NCI-H1048 (cell line): ENCODE measurements around the gene SDCBP2.

Source experiments
- DNase-seq: peaks from one replicate; lab custom pipeline; 2025; lab: John Stamatoyannopoulos, UW

The SDCBP2 gene, protein sequence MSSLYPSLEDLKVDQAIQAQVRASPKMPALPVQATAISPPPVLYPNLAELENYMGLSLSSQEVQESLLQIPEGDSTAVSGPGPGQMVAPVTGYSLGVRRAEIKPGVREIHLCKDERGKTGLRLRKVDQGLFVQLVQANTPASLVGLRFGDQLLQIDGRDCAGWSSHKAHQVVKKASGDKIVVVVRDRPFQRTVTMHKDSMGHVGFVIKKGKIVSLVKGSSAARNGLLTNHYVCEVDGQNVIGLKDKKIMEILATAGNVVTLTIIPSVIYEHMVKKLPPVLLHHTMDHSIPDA

DNA sequence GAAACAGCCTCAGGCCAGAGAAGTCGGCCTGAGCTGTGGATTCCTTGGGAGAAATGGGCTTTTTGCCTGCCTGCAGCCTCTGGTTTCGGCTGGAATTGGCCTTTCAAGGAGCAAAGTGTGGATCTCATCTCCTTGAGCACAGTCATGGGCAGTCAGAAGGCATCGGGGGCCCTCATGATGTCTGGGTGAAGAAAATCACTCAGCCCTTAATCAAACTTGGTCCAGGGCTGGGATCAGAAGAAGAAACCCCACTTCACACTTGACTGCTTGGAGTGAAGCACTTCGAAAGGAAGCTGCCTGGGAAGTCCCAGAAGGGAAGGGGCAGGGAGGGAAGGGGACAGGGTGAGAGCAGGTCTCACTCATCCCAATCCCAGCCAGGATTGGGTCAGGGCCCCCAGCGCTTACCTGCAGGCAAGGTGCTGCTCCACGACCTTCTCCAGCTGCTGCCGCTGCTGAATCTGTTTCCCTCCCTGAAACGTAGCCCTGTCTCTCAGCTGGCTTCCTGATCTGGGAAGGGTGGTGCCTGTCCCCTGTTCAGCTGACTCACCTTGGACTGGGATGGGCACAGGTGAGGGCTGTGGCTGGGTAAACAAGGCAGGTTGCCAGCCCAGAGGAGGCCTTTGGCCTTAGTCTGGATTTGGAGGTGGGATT lies at the start of gene SDCBP2:
Gene SDCBP2 (minus strand): TSS at position 460 of the 651 bp plus-strand sequence. CDS start 8,723 bp downstream, outside the sequence.
- no peak for DNase-seq

DNA sequence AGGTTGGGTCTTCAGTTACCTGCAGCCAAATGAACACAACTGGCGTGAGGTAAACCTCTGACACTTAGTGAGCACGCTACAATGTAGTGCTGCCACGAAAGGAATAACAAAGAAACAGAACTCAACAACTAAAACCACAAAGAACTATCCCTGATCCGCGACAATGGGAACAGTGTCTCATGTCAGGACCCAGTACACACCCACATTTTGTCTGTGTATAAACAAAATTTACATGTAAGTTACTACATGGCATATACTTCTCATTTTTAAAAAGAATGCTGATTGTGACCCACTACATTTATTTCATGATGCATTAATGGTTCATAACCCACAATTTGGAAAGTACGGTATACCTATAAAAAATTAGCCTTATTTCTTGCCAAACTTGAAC lies 49.8 kb upstream of the SDCBP2 start:
- DNase-seq = no peak

DNA sequence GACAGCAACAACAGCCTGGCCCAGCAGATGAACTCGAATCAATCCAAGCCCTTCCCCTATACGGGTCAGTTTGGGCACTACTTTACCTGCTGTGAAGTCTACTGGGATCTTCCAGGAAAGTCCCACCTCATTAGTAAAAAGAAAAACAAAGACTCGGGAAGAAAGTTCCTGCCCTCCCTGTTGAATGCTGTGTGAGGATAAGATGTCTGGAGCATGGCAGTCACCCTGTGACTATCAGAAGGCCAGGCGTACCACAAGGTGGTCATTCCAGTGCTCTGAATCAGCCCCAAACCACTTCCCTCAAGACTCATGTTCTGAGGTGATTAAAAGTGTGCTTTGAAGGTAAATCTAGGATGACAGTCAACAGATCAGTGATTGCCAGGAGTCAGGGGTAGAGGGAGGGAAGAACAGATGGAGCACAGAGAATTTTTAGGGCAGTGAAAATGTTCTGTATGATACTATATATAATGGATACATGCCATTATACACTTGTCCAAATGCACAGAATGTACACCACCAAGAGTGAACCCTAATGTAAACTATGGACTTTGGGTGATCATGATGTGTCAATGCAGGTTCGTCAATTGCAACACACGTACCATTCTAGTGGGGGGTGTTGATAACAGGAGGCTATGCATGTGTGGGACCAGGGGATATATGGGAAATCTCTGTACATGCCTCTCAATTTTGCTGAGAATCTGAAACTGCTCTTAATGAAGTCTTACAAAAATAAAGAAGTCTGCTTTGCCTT lies 49.2 kb upstream of the SDCBP2 start:
- DNase-seq = no peak

DNA sequence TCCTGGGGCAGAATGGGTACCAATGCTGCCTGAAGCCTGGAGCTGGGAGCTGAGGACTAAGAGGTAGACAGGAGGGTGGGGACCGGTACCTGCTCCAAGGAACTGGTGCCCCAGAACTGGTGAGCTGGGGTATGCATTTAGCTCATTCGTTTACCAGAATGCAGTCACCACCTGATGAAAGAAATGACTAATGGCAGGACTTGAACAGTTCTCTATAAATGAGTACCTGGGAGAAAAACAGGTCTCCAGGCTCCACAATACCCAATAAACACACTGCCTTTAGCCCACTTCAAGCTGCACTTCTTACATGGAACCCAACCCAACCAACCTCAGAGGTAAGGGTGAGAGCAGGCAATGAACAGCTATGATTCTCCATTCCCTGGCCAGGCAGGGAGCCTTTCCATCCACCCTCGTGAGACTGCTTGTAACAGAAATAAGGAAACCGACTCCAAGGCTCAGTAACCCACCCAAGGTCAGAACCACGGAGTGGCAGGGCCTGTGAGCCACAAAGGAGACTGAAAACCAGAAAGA lies 48.5 kb upstream of the SDCBP2 start:
- no peak for DNase-seq

DNA sequence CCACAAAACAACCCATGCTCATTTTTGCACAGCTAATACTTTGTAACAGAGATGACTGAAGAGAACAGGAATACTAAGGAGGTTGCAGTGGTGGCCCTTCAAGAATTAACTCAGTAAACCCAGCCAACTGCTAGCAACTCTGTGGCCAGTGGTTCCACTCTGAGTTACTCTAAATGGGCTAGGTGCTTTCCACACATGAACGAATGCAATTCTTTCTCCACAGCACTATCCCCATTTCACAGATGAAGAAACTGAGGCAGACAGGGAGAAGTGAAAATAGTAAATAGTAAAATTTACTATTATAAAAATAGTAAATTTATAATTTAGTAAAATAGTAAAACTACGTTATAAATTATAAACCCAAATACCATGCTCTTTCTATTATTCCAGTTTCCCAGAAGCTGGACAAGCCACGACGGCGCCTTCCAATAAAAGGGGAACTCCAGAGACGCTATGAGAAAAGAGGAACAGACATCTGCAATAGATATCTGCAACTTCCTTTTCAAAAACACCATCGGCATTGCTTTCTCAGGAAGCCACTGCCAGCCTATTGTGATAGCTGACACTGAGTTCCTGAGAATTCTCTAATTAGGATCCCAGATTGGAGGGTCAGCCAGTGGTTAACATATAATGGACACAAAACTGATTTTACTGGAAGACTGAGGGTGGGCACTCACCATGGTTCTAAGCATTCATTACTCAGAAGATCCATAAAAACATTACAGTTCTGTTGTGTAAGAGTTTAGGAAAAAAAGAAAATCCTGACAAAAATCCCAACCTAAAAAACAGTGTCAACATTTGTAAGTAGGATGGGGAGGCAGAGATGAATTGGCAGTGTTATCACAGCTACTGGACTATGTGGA lies 47.7 kb upstream of the SDCBP2 start:
- DNase-seq = no peak

DNA sequence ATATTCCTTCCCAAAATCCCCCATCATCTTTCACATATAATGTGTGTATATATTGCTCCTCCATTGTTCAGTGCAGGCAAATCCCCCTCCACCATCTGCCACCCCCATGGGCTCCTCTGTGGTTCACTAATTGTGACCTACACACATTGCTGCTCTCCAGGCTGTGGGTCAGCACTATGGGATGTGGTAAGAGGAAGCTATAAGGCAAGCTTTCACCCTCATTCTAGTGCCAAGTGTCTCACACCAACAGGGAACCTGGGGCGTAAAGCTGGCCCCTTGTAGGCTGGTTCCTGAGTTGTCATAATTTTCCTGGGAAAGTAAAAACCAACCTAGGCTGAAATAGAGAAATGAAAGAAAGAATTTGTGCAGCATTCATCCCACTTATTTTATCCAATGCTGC lies 47.1 kb upstream of the SDCBP2 start:
- no peak for DNase-seq

DNA sequence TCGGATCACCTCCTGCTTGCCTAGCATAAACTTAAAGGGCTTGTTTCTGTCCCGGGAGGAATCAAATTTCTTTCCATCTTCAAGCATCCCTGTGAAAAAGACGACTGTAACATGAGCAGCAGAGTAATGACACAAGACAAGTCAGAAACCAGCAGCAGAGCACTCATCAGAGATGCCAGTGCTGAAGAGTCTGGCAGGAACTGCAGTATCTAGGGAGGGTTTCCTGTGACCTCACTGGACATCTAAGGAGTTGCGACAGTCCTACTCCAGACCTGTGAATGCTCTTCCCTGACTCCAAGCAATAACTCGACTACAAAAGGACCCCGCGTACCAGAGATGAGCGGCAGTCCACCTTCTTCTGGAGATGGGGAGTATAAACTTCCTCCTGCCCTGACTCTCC lies 46.6 kb upstream of the SDCBP2 start:
- no peak for DNase-seq

DNA sequence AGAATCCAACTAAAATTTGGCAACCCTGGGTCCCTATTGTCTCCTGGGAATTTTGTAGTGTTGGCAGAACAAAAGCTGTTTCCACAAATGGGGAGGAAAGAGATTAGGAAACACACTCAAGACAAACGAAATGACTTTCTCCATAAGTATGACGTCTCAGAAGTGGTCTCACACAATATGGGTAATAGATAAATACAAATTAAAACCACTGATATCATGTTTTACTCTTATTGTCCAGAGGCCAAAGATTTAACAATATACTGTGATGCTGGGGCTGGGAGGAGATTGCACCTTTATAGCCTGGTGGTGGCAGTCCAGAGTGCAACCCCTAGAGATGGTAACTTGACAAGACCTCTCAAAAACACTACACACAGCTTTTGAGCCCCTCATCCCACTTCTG lies 45.3 kb upstream of the SDCBP2 start:
- DNase-seq = no peak

DNA sequence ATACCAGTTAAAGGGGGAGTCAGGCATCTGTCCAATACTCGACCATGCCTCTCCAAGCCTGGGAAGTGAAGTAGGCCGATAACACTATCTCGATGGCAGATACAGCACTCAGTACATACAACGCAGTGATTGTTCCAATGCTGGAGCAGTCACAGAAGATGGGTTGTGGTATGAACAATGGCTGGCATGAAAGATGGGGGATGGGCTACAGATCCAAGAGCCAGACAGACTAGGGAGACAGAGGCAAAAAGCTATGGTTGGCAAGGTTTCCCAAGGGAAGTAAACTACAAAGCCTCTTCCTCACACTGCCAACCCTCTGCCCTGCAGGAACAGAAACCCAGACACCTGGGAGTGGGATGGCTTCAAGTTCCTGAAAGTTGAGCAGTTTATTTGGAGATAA lies 44.7 kb upstream of the SDCBP2 start:
- no peak for DNase-seq

DNA sequence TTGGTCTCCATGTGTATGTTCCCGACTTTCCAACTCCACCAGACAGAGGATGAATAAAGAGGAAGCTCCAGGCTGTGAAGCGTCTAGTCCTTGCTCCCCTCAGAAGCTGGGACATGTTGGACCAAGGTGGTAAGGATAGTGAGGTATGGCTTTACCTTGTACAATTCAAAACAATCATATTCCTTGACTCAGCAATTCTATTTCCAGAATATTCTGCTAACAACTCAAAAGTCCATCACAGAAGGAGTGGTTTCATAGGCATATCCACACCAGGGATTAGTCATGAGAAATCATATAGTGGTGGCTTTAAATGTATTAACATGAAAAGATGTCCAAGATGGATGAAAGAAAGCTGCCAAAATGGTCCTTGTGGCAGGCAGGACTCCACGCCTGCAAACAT lies 44.1 kb upstream of the SDCBP2 start:
- no peak for DNase-seq

DNA sequence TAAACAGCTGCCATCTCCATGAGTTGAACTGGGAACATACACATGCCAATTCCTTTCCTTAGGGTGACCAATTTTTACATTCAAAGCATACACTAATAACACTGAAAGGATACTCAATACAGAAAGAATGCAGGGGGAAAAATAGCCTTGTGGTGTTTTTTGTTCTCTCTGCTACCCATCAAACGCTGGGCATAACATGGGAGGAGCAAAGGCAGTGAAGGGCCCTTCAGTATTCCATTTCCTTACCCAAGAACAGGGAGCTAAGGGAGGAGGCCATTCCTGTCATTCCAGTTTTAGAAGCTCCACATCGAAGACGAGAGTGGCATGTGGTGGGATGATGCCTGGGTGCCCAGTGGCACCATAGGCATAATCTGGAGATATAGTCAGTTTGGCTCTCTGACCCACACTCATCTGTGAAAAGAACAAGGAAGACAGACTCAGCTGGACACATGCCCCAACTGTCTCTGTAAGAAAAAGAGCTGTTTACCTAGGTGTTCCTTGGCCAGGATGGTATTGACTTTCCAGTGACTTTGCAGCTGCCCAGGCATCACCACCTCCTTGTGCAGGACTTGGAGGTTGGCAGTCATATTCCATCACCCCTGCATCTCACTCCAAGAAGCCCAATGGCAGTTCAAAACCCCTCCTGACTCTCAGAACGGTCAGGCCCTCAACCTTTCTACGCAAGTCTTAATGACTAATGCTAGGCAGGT lies 43.0 kb upstream of the SDCBP2 start:
- DNase-seq = no peak

DNA sequence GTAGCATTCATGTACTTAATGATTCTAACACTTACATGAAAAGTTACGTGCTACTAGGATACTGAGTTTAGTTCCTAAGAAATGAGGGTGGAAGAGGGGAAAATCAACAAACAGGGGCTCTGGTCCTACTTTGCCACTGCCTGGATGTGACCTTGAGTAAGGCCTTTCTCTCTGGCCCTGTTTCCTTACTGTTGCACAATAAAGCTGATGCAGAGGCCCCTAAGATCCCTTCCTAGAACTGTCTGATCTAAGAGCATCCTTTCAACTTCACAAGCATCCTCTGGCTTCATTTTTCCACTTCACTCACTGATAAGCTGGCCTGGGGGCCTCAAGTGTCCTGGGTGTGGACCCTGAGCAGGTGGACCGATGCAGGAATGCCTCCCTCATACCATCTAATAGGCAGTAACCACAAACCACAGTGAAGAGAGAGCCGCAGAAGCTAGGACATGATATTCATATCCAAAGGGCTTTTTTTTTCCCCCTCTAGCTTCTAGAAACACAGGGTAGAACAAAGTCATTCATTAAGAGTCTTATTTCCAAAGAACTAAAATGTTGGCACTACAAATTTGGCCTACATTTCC lies 42.4 kb upstream of the SDCBP2 start:
- DNase-seq = no peak

DNA sequence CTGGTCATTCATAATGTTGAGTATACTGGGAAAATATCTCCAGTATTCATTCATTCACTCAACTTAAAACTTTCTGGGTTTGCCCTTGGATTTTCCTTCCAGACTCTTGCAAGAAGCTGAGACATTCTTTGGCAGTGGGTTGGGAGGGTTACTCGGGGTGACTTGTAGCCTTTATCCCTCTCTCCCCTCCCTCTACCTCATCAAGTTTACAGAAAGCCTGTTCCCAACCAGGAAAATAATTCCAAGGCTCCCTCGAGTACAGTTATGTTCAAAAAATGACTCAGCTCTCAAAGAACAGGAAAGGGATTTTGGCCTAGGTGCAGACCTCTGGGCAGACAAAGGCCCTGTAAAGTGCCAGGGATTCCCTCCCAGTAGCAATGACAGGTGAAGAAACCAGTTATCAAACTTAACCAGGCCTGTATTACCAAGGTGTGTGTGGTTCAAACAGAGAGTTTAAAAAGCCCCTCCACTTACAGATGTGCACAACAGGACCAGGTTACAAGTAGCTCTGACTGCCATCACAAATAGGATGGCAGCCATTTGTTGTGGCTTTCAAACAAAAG lies 41.7 kb upstream of the SDCBP2 start:
- DNase-seq = no peak

DNA sequence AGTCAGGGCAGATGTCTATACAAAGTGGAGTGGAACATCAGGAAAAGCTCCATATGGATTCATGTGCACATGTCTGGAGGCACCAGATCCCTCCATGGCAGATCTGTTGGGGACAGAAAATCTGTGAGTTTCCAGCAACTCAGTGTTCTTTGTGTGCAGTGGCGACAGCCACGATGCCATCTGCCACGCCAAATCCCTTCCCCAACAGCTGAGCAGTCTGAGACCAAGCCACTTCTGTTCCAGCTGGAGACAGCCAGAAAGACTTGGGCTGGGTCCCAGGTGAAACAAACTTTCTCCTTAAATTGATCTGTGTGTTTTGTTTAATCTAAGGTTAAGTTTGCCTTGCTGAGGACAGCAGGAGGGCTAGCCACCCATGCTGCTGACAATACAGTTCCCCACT lies 41.0 kb upstream of the SDCBP2 start:
- DNase-seq = no peak

DNA sequence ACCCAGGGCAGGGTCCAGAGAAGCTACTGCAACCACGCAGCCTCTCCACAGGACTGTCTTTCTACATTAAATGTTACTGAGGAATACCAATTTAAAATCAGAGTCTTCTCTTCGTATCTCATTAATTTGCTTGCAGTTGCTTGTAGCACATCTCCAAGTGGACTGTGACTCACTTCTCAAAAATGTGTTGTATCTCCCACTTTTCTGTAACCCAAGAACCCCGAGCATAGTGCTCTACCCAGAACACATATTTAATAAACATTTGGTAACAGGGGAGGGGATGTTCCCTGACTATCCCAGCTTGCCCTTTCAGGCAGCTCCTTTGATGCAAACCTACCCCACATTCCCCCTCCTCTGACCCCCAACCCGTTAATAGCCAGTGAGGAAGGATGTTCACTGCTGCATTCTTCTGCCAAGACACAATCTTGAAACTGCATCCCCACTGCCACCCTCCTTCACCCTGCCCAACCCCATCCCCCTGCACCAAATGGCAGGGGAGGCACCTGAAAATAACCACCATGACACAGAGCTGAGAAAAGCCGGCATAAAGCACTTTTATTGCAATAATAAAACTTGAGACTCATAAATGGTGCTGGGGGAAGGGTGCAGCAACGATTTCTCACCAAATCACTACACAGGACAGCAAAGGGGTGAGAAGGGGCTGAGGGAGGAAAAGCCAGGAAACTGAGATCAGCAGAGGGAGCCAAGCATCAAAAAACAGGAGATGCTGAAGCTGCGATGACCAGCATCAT lies 39.7 kb upstream of the SDCBP2 start:
- DNase-seq = no peak

DNA sequence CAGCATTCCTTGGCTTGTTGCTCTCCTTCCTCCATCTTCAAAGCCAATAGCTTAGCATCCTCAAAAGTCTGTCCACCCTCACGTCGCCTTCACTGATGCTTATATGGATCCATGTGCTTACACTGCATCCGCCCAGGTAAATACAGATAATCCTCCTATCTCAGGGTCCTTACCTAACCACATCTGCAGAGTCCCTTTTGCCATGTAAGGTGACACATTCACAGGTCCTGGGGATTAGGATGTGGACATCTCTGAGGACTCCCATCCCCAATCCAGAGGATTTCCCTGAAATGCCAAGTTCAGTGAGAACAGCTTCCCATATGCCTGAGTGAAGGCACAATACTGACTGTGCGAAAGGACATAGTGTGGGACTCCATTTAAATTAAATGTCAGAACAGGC lies 38.5 kb upstream of the SDCBP2 start:
- no peak for DNase-seq

DNA sequence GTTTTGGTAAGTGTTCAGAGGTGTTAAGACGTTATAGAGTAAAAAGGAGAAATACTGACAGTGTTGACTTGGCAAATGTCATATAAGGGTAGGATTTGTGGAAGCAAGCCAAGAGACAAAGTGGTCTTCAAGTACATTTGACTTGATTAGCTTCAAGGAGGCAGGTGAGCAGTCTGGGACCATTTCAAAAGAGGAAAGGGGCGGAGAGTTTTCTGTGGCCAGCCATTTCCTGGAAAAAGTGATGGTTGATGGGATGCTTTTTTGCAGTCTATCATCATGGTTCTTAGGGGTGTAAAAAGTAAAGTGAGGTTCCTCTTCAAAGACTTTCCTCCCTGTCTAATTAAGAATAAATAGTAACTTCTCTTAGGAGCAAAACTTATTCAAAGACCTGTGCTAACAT lies 35.2 kb upstream of the SDCBP2 start:
- DNase-seq = no peak

DNA sequence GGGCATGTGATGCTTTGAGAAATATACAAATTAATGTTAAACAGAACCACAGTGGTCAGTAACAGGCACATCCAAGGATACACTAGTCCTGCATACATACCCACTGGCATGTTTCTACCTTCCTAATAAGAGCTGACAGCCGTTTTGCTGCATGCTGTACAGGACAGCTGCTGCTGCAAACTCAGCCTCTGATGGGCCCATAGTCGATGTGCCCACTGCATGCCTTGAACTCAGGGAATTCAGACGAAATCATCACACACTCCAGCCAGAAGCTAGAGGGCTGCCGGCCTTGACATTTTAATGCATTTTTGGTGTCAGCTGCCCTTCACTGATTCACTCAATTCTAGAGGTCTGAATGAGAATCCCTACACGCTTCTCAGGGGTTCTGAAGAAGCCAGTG lies 34.6 kb upstream of the SDCBP2 start:
- DNase-seq = no peak

DNA sequence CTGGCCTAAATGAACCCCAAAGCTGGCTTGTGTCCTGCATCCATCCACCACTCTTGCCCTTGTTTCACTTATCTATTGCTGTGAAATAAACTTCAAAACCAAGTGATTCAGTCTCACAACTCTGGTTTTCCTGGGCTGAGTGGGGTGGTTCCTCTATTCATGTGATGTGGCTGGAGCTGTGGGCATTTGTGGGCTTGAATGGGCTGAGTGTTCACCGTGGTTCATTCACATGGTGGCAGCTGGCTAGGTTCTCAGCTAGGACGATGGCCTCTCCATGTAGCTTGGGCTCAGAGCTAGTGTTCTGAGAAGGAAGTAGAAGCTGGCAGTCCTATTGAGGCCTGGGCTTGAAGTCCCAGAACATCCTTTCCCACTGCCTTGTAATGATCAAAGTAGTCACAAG lies 33.5 kb upstream of the SDCBP2 start:
- DNase-seq = no peak
